CD4-positive, alpha-beta T cell treated with Interleukin-6 at 100 ng/mL for 8 hours (primary cell): ENCODE results near the gene PPP1R12A.

Experiments
- DNase-seq: peaks from one replicate; pipeline ENCODE4 v3.0.0-alpha.2; 2020; ENCODE audit warnings: mixed read lengths, low spot score

PPP1R12A gene

GRCh38 chr12:79935624-79936345, 888 bp upstream of the PPP1R12A start:
- no peak for DNase-seq

DNA sequence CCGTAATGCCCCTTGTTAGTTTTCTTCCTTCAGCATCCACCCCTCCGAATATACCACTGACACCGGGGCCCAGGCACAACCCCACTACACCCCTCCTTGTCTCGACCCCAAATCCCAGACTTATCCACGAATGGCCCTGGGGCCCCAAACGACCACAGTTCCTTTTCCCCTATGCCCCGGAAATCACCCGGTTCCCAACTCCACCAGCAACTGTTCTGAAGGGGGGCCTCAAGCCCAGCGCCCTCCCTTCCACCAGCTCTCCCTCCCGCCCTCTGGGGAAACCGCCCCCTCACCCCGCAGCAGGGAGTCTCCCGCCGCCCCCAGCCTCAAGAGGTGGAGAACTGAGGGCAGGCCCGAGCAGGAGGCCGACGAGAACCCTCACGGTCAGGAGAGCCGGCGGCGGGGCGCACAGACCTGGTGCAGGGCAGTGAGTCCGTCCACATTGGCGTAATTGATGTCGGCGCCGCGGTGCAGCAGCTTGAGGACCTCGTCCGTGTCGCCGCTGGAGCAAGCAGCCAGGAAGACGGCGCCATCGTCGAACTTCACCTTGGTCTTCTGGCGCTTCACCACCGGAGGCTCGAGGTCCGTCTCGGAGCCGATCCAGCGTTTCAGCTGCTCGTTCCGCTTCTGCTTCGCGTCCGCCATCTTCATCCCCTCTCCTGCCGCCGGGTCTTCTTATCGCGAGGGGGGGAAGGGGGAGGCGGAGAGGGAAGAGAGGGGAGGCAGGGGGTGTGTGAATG, 446 bp downstream of the PPP1R12A start:
- DNase-seq: peak; percentile 17

DNA sequence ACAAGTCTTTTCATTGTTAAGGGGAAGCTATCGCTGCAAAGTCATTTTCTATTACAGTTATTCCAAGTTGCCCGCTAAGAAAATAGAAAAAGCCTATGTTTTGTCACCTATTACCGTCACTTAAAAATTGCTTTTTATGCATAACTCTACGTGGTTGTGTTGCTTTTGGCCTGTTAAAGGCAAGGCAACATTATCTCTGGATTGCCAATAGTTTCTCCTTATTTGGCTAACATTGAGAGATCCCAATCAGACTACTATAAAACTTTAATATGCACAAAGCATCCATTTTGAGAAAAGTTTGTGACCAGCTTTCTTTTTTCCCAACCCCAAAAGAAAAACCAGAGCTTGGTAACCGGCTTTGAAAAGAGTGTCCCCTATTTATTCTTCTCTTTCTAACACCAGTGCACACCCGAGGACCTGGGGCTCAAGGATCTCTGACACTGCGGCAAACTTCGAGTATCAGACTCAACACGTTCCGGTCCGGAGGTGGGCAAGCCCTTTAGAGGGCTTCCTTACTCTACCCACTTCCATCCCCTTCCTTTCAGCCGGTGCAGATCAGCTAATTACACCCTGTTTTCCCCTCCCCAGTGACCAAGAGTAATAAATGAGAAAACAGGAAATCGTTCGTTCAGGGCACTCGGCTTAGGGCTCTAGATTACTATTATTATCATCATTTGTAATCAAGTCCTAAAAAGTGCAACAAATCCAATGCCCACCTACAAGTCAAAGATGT, 1.2 kb downstream of the PPP1R12A start:
- DNase-seq: peak; percentile 24

GRCh38 chr12:79933043-79933442, 1.9 kb downstream of the PPP1R12A start:
- DNase-seq: no peak

DNA sequence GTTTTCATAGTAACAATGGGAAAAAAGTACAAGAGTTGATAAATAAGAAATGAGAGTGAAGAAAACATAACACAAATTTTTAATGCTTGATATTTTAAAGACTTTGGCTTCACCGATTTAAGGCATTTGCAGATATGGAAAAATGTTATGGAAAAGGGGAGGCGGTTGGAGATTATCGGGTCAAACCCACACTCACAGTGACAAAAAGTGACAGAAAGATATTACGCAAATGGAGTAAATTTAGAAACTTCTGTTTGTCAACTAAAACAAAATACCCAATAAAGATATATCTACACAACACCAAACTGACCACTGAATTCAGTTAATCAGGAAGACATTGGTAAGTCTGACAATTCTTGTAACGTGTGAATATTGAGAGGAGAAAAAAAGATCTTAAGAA, 2.5 kb downstream of the PPP1R12A start:
- no peak for DNase-seq

DNA sequence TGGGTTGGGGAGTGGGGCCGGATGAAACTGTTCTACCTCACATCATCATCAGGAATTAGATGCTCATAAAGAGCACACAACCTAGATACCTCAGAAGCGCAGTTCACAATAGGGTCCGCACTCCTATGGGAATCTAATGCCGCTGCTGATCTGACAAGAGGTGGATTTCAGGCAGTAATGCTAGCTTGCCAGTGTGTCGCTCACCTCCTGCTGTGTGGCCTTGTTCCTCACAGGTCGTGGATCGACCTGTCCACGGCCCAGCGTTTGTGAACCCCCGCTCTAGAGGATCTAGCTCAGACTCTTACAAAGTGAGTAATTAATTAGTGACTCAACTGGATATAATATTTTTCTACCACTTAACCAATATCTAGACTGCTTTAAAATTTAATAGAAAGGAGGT, 5.8 kb downstream of the PPP1R12A start:
- DNase-seq: no peak

GRCh38 chr12:79927772-79928474, 7.0 kb downstream of the PPP1R12A start:
- DNase-seq: peak; percentile 64

GRCh38 chr12:79926951-79927350, 7.9 kb downstream of the PPP1R12A start:
- DNase-seq: no peak

GRCh38 chr12:79925492-79925891, 9.4 kb downstream of the PPP1R12A start:
- no peak for DNase-seq

GRCh38 chr12:79921786-79922185, 13.1 kb downstream of the PPP1R12A start:
- no peak for DNase-seq

GRCh38 chr12:79920421-79921238, 14.3 kb downstream of the PPP1R12A start:
- no peak for DNase-seq

GRCh38 chr12:79919762-79920161, 15.1 kb downstream of the PPP1R12A start:
- no peak for DNase-seq

DNA sequence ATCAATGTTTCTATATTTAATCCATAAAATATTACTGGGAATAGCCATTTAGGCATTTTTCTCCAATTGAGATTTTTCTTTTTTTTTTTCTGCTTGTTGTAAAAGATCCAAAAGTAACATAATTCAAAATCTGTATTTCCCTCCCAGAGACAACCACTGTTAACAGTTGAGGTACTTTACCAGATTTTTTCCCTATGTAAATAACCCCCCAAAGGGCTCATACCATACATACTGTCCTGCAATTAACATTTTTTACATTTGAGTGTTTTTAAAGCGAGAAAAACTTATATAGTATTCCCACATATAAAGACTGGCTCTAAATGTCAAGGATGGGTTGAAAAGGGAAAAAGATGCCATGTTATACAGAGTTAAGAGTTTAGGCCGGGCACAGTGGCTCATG, 18.1 kb downstream of the PPP1R12A start:
- DNase-seq: no peak

DNA sequence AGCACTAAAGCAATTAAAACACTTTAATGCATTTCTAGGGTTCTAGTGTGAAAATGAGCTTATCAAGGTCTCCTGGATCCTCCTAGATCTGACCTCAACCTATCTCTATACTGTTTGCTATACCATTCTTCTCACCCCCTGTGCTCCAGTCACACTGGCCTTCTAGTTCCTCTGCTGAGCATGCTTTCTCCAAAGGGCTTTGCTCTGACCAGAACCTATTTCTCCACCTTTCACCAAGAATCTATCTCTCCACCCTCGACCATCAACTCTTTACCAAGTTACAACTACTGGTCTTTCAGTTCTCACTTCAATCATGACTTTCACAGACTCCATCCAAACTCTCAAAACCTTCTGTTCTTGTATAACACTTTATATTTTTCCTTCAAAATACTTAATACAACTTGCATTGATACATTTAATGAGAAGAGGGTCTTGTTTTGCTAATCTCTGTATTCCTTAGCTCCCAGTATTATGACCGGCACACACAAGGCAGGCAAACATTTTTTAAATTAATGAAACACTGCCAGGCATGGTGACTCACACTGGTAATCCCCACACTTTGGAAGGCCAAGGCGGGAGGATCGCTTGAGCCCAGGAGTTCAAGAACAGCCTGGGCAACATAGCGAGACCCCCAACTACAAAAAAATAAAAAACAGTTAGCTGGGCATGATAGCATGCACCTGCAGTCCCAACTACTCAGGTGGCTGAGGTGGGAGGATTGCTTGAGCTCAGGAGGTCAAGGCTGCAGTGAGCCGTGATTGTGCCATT, 22.8 kb downstream of the PPP1R12A start:
- DNase-seq: no peak

DNA sequence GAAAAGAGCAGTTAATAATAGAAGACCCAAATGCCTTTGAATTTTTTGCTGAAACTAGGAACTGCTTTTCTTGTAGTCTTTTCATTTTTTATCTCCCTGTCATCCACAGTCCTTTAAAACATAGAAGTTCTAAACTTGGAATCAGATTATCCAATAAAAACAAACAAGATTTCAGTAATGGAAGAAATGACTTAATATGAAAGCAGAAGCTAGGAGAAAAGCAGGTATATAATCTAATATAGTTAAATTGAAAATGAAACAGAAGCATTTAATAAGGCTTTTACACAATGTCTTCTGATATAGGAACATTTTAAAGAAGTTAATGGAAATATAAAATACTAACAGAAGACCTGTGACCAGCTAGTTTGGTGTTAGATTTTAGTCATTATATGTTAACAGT, 26.5 kb downstream of the PPP1R12A start:
- no peak for DNase-seq

DNA sequence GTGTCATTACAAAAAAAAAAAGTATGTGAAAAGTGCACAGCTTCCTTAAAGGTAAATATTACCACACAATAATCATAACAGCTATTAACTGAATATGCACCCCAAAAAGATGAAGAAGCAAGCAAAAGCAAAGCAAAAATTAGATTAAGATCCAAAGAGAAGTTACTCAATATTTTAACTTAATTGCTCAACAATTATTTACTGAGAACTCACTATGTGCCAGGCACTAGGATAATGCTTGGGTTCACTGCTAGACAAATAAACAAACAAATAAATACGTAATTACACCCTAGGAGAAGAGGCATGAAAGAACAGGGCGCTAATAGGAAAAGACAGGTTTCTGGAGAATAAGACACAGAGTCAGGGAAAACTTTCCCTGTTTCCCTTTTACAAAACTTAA, 33.4 kb downstream of the PPP1R12A start:
- DNase-seq: no peak

DNA sequence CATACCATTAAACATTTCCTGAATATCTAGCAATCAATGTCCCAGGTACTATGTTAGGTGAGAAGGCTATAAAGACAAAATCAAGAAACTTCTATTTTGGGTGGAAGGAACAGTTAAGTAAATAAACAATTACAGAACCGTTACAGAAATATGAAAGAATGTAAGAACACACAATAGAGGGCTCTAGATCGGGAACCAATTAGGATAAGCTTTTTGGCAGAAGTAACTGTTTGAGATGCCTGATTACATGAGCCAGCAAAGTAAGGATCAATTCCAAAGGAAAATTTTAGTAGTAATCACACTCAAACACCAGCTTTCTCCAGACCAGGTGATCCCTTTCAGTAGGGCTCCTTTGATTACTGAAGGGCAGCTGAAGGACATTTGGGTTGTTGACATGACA, 33.9 kb downstream of the PPP1R12A start:
- DNase-seq: no peak

DNA sequence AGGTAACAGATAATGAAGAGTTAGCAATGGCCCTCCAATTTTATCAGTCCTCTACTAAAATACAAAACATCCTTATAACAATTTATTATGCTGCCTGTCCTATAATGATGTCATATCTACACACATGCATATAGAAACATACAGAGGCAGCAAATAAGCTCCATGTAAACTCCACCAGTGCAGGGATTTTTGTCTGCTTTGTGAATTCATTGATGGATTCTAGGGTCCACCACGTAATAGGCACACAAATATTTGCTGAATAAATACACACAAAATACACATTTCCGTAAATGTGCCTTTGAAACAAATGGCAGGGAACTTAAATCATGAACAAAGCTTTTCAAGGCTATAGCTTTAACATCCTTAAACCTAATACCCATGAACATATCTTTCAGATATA, 34.7 kb downstream of the PPP1R12A start:
- DNase-seq: no peak

GRCh38 chr12:79897617-79898016, 37.3 kb downstream of the PPP1R12A start:
- DNase-seq: no peak

GRCh38 chr12:79895804-79896203, 39.1 kb downstream of the PPP1R12A start:
- no peak for DNase-seq

DNA sequence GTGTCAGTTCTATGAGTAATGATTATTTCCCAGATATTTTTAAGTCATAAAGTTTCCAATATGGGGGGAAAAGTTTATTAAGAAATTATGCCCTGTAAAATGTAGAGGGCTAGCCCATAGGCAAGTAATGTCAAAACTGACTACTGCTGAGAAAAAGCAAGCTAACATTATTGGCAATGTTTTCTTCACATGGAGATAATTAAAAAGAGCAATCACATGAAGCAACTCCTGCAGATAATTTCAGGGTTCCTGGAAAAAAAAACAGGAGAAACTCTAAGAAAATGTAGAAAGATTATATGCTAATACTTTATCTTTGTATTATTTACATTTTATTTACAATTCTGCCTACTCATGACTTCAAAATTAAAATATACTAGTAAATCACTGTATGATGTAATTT, 39.8 kb downstream of the PPP1R12A start:
- no peak for DNase-seq
